H1 (cell line): ENCODE data around the gene FHIT.

ENCODE experiments used
- ATF3 ChIP-seq: IDR thresholded peaks from 2 replicates; pipeline ENCODE4 v1.6.1; 2011; ENCODE audit warnings: low read depth, mild to moderate bottlenecking, low read length; ENCODE audit not compliant: insufficient read depth
- BCL11A ChIP-seq, 2 experiments: IDR thresholded peaks; one replicate each; pipeline ENCODE4 v1.6.1; 2011; ENCODE audit warnings: low read depth in 2 of 2, low read length in 2 of 2, mild to moderate bottlenecking in 2 of 2
- CEBPB ChIP-seq: IDR thresholded peaks from 2 replicates; pipeline ENCODE4 v1.6.1; 2012; ENCODE audit warnings: low read depth, low read length
- CHD2 ChIP-seq: IDR thresholded peaks from 2 replicates; pipeline ENCODE4 v1.6.1; 2012; ENCODE audit warnings: low read length, improper control_type of control experiment
- EP300 ChIP-seq, 2 experiments: IDR thresholded peaks; 1 replicate in 1 of 2; 2 replicates in 1 of 2; pipeline ENCODE4 v1.6.1; 2011 to 2012; ENCODE audit warnings: low read depth in 2 of 2, low read length in 2 of 2, mild to moderate bottlenecking in 2 of 2, borderline replicate concordance in 1 of 2, inconsistent platforms in 1 of 2, moderate library complexity in 1 of 2
- EZH2 ChIP-seq: fragments of 200-600 bp; sonication (generic); IDR thresholded peaks from 2 replicates; pipeline ENCODE4 v1.7.1; 2012; ENCODE audit warnings: low read depth, mild to moderate bottlenecking, moderate library complexity, low read length, inconsistent platforms; ENCODE audit not compliant: severe bottlenecking
- GABPA ChIP-seq: IDR thresholded peaks from 2 replicates; pipeline ENCODE4 v1.6.1; 2011; ENCODE audit warnings: mild to moderate bottlenecking, low read length, moderate library complexity, borderline replicate concordance; ENCODE audit not compliant: insufficient read depth
- JUND ChIP-seq: IDR thresholded peaks from 2 replicates; pipeline ENCODE4 v1.6.1; 2011; ENCODE audit warnings: mild to moderate bottlenecking, improper control_type of control experiment, low read length
- POLR2A ChIP-seq, 2 experiments: IDR thresholded peaks; 1 replicate in 1 of 2; 2 replicates in 1 of 2; pipeline ENCODE4 v1.6.1; 2011; ENCODE audit warnings: low read depth in 2 of 2, low read length in 2 of 2, mild to moderate bottlenecking in 2 of 2; ENCODE audit errors: control extremely low read depth in 1 of 2
- RAD21 ChIP-seq, 2 experiments: IDR thresholded peaks in 1 of 2; conservative IDR thresholded peaks in 1 of 2; 2 replicates each; pipeline ENCODE4 v1.6.1; 2011; ENCODE audit warnings: low read depth in 2 of 2, low read length in 2 of 2, improper control_type of control experiment in 1 of 2, inconsistent platforms in 1 of 2, mild to moderate bottlenecking in 1 of 2, moderate library complexity in 1 of 2
- SIN3A ChIP-seq, 2 experiments: IDR thresholded peaks in 1 of 2; conservative IDR thresholded peaks in 1 of 2; 2 replicates each; pipeline ENCODE4 v1.6.1; 2011 to 2012; ENCODE audit warnings: low read length in 2 of 2, improper control_type of control experiment in 1 of 2, low read depth in 1 of 2, mild to moderate bottlenecking in 1 of 2
- TAF1 ChIP-seq: IDR thresholded peaks from 2 replicates; pipeline ENCODE4 v1.6.1; 2011; ENCODE audit warnings: mild to moderate bottlenecking, low read depth, low read length
- YY1 ChIP-seq: IDR thresholded peaks from 2 replicates; pipeline ENCODE4 v1.6.1; 2011; ENCODE audit warnings: low read depth, mild to moderate bottlenecking, low read length
- TF ChIP-seq, protein P1 (sequence below), 3 experiments: IDR thresholded peaks; 1 replicate in 2 of 3; 2 replicates in 1 of 3; pipeline versions ENCODE4 v1.5.1 to v1.6.1; 2011; ENCODE audit warnings: low read length in 3 of 3, mild to moderate bottlenecking in 3 of 3, inconsistent platforms in 2 of 3, low read depth in 1 of 3, moderate library complexity in 1 of 3; ENCODE audit not compliant: insufficient read depth in 1 of 3; ENCODE audit errors: control extremely low read depth in 1 of 3

GRCh38 chr3:59925946-59926345, 1325.3 kb downstream of the FHIT start:
- TF ChIP-seq GABPA (no peak), EZH2 (no peak), POLR2A (IDR thresholded peaks at IDR 0.05; ENCODE audit: control extremely low read depth in 1 of 2, low read depth in 2 of 2, low read length in 2 of 2) (no peak), EP300 (IDR thresholded peaks at IDR 0.05; ENCODE audit: borderline replicate concordance in 1 of 2, low read depth in 2 of 2, low read length in 2 of 2) (no peak), BCL11A (IDR thresholded peaks at IDR 0.05; ENCODE audit: low read depth in 2 of 2, low read length in 2 of 2) (no peak), SIN3A (conservative IDR thresholded peaks at IDR 0.05 in 1 of 2, IDR thresholded peaks at IDR 0.05 in 1 of 2; ENCODE audit: low read depth in 1 of 2, low read length in 2 of 2) (no peak), YY1 (no peak), RAD21 (IDR thresholded peaks at IDR 0.05 in 1 of 2, conservative IDR thresholded peaks at IDR 0.05 in 1 of 2; ENCODE audit: low read depth in 2 of 2, low read length in 2 of 2) (no peak), CHD2 (no peak), CEBPB (no peak), TAF1 (no peak), ATF3 (no peak), JUND (no peak)
- TF ChIP-seq, protein P1, sequence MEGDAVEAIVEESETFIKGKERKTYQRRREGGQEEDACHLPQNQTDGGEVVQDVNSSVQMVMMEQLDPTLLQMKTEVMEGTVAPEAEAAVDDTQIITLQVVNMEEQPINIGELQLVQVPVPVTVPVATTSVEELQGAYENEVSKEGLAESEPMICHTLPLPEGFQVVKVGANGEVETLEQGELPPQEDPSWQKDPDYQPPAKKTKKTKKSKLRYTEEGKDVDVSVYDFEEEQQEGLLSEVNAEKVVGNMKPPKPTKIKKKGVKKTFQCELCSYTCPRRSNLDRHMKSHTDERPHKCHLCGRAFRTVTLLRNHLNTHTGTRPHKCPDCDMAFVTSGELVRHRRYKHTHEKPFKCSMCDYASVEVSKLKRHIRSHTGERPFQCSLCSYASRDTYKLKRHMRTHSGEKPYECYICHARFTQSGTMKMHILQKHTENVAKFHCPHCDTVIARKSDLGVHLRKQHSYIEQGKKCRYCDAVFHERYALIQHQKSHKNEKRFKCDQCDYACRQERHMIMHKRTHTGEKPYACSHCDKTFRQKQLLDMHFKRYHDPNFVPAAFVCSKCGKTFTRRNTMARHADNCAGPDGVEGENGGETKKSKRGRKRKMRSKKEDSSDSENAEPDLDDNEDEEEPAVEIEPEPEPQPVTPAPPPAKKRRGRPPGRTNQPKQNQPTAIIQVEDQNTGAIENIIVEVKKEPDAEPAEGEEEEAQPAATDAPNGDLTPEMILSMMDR (IDR thresholded peaks at IDR 0.05; ENCODE audit: control extremely low read depth in 1 of 3, insufficient read depth in 1 of 3, low read depth in 1 of 3, low read length in 3 of 3) = no peak
